H9 (cell line): ENCODE data around the gene ACACA. TPM values are rescaled to one million over a fixed set of nuclear protein-coding genes. Genes with fewer than 3 reads are reported as not detected.

Source experiments
- DNase-seq: peaks from one replicate; pipeline ENCODE4 v3.0.0-alpha.2; 2017
- H2AFZ ChIP-seq: one replicate; pipeline ENCODE4 v1.6.1; 2013; ENCODE audit warnings: mild to moderate bottlenecking, low read length, control low read depth, moderate library complexity
- H2AK5ac ChIP-seq: 2 replicates; pipeline ENCODE4 v1.6.1; 2013; ENCODE audit warnings: low read length, control low read depth, mixed read lengths; ENCODE audit not compliant: insufficient read length
- H2BK120ac ChIP-seq: one replicate; pipeline ENCODE4 v1.6.1; 2013; ENCODE audit warnings: low read depth, mild to moderate bottlenecking, low read length, control low read depth, inconsistent platforms; ENCODE audit not compliant: poor library complexity, severe bottlenecking
- H2BK12ac ChIP-seq: 2 replicates; pipeline ENCODE4 v1.6.1; 2013; ENCODE audit warnings: low read length, control low read depth, mixed read lengths, low read depth; ENCODE audit not compliant: insufficient read length
- H2BK15ac ChIP-seq: 2 replicates; pipeline ENCODE4 v1.6.1; 2013; ENCODE audit warnings: low read depth, low read length, control low read depth
- H2BK20ac ChIP-seq: one replicate; pipeline ENCODE4 v1.6.1; 2013; ENCODE audit warnings: low read depth, mild to moderate bottlenecking, low read length, control low read depth, inconsistent platforms; ENCODE audit not compliant: poor library complexity, severe bottlenecking
- H2BK5ac ChIP-seq: 2 replicates; pipeline ENCODE4 v1.6.1; 2013; ENCODE audit warnings: low read length, control low read depth, mixed read lengths; ENCODE audit not compliant: insufficient read length
- H3K14ac ChIP-seq: 2 replicates; pipeline ENCODE4 v1.6.1; 2013; ENCODE audit warnings: low read length, control low read depth; ENCODE audit not compliant: insufficient read depth
- H3K18ac ChIP-seq: 2 replicates; pipeline ENCODE4 v1.6.1; 2013; ENCODE audit warnings: low read depth, mild to moderate bottlenecking, mixed read lengths, low read length, control low read depth; ENCODE audit not compliant: insufficient read length
- H3K23ac ChIP-seq: 2 replicates; pipeline ENCODE4 v1.6.1; 2013; ENCODE audit warnings: low read length, control low read depth, mixed read lengths, low read depth; ENCODE audit not compliant: insufficient read length
- H3K23me2 ChIP-seq: 2 replicates; pipeline ENCODE4 v1.6.1; 2013; ENCODE audit warnings: low read depth, mild to moderate bottlenecking, mixed read lengths, low read length, control low read depth; ENCODE audit not compliant: insufficient read length, poor library complexity, severe bottlenecking
- H3K27ac ChIP-seq: 2 replicates; pipeline ENCODE4 v1.5.1; 2013; ENCODE audit warnings: low read length, control low read depth, mixed read lengths, low read depth; ENCODE audit not compliant: insufficient read length
- H3K27me3 ChIP-seq: 2 replicates; pipeline ENCODE4 v1.6.1; 2013; ENCODE audit warnings: low read length, control low read depth, inconsistent platforms; ENCODE audit not compliant: insufficient read depth
- H3K4ac ChIP-seq: 2 replicates; pipeline ENCODE4 v1.6.1; 2013; ENCODE audit warnings: low read depth, mild to moderate bottlenecking, control low read depth, inconsistent platforms, low read length, moderate library complexity
- H3K4me1 ChIP-seq: 2 replicates; pipeline ENCODE4 v1.6.1; 2013; ENCODE audit warnings: low read length, control low read depth, inconsistent platforms; ENCODE audit not compliant: insufficient read depth
- H3K4me2 ChIP-seq: 2 replicates; pipeline ENCODE4 v1.6.1; 2013; ENCODE audit warnings: low read length, control low read depth, mixed read lengths; ENCODE audit not compliant: insufficient read length, insufficient read depth
- H3K56ac ChIP-seq: 2 replicates; pipeline ENCODE4 v1.6.1; 2013; ENCODE audit warnings: low read depth, mild to moderate bottlenecking, mixed read lengths, low read length, control low read depth; ENCODE audit not compliant: insufficient read length
- H3K79me1 ChIP-seq: 2 replicates; pipeline ENCODE4 v1.6.1; 2013; ENCODE audit warnings: low read depth, mild to moderate bottlenecking, moderate library complexity, low read length, control low read depth, inconsistent platforms; ENCODE audit not compliant: insufficient read depth, poor library complexity, severe bottlenecking
- H3K79me2 ChIP-seq: 2 replicates; pipeline ENCODE4 v1.6.1; 2013; ENCODE audit warnings: low read length, control low read depth, inconsistent platforms; ENCODE audit not compliant: insufficient read depth
- H3K9ac ChIP-seq: 2 replicates; pipeline ENCODE4 v1.6.1; 2013; ENCODE audit warnings: low read length, control low read depth, mixed read lengths; ENCODE audit not compliant: insufficient read length; ENCODE audit errors: extremely low read depth
- H3K9me3 ChIP-seq: one replicate; pipeline ENCODE4 v1.6.1; 2013; ENCODE audit warnings: low read depth, low read length, inconsistent platforms; ENCODE audit not compliant: control insufficient read depth
- H3T11ph ChIP-seq: one replicate; pipeline ENCODE4 v1.6.1; 2013; ENCODE audit warnings: mild to moderate bottlenecking, low read length, control low read depth, inconsistent platforms
- H4K20me1 ChIP-seq: one replicate; pipeline ENCODE4 v1.6.1; 2013; ENCODE audit not compliant: control insufficient read depth, insufficient read length, insufficient read depth
- H4K5ac ChIP-seq: 2 replicates; pipeline ENCODE4 v1.6.1; 2013; ENCODE audit warnings: low read depth, mild to moderate bottlenecking, mixed read lengths, low read length, control low read depth; ENCODE audit not compliant: insufficient read length
- H4K8ac ChIP-seq: replicated peaks from 2 replicates; pipeline ENCODE4 v1.6.1; 2013; ENCODE audit warnings: low read length, control low read depth, mixed read lengths, low read depth; ENCODE audit not compliant: insufficient read length
- H4K91ac ChIP-seq: 2 replicates; pipeline ENCODE4 v1.6.1; 2013; ENCODE audit warnings: low read depth, mild to moderate bottlenecking, moderate library complexity, mixed read lengths, low read length, control low read depth; ENCODE audit not compliant: insufficient read length
- H3K27ac Mint-ChIP-seq, 3 experiments: 2 replicates in 2 of 3; 3 replicates in 1 of 3; pipeline ENCODE4 v1.8.0; 2020 to 2021; ENCODE audit warnings: mixed read lengths in 3 of 3, mild to moderate bottlenecking in 1 of 3, moderate library complexity in 1 of 3
- H3K27me3 Mint-ChIP-seq: 2 replicates; pipeline ENCODE4 v1.8.0; 2021; ENCODE audit warnings: low read depth, mild to moderate bottlenecking, moderate library complexity, mixed read lengths
- H3K36me3 Mint-ChIP-seq, 3 experiments: 2 replicates in 2 of 3; 3 replicates in 1 of 3; pipeline ENCODE4 v1.8.0; 2020 to 2021; ENCODE audit warnings: low read depth in 3 of 3, mixed read lengths in 3 of 3; ENCODE audit not compliant: insufficient read depth in 1 of 3
- H3K4me1 Mint-ChIP-seq, 2 experiments: 2 replicates each; pipeline ENCODE4 v1.8.0; 2020; ENCODE audit warnings: mixed read lengths in 2 of 2
- H3K4me3 Mint-ChIP-seq, 2 experiments: 2 replicates in 1 of 2; 3 replicates in 1 of 2; pipeline ENCODE4 v1.8.0; 2020 to 2021; ENCODE audit warnings: mild to moderate bottlenecking in 2 of 2, mixed read lengths in 2 of 2, moderate library complexity in 1 of 2
- H3K9me3 Mint-ChIP-seq, 2 experiments: 2 replicates in 1 of 2; 3 replicates in 1 of 2; pipeline ENCODE4 v1.8.0; 2020; ENCODE audit warnings: mild to moderate bottlenecking in 2 of 2, mixed read lengths in 2 of 2, moderate library complexity in 1 of 2
- CTCF ChIP-seq: fragments of 200-600 bp; sonication (generic); conservative IDR thresholded peaks from 3 replicates; pipeline ENCODE4 v1.8.0; 2021; ENCODE audit warnings: antibody characterized with exemption, mild to moderate bottlenecking
- WGBS: extraction: QIAGEN DNeasy Blood & Tissue Kit; methylation state at CpG from one replicate; pipeline ENCODE4 v1.1.7; 2013; ENCODE audit warnings: missing lambda C conversion rate, low lambda C conversion rate, mixed read lengths; ENCODE audit not compliant: insufficient read length; ENCODE audit errors: extremely low coverage; 5-methylcytosine and 5-hydroxymethylcytosine counted together
- total RNA-seq: library from RNA; stranded (reverse); gene quantifications from 2 replicates; pipeline ENCODE4 v1.2.1, GENCODE V29; 2021

The ACACA gene
- total RNA-seq, 1 experiment from 2014 or later: 135 TPM

DNA sequence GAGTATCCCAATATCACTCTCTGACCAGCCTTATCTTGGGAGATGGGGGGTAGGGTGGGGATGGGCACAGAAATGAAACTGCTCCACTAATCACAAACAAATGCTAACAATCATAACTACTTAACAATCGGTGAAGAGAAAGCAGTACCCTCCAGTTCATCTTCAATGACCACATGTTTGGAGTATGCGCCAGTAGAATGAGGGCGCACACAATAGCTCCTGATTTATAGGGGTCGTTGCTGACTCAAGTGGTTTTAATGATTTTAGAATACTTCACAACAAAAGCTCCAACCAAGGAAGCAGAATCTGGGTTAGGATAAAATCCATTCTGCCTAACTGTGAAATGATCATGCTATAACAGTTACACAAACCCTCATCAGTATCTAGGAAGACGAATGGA lies 273.5 kb downstream of the ACACA start:
- H3K18ac ChIP-seq: no peak overlapping the region
- H2AFZ ChIP-seq: no peak overlapping the region
- no peaks in the 10 kb centered on the region for H4K20me1 ChIP-seq
- H2BK12ac ChIP-seq: no peak overlapping the region
- H3K4ac ChIP-seq: no peak overlapping the region
- H3K79me1 ChIP-seq: no peaks in the 10 kb centered on the region
- H2BK20ac ChIP-seq: no peak overlapping the region
- whole genome bisulfite sequencing: no CpG with 5 or more reads among the region's 5 CpGs
- H3K23me2 ChIP-seq: no peaks in the 10 kb centered on the region
- H3K27ac Mint-ChIP-seq: no peak overlapping the region
- H3K27ac ChIP-seq: no peak overlapping the region
- H2BK15ac ChIP-seq: no peak overlapping the region
- H3K27me3 Mint-ChIP-seq: no peaks in the 10 kb centered on the region; the same call in 1 of the 2 replicates
- peaks cover 68 to 69% of the 10 kb centered on the region in 2 experiments for H3K4me1 Mint-ChIP-seq
- no peaks in the 10 kb centered on the region for H3K79me2 ChIP-seq
- no peak overlapping the region for H4K8ac ChIP-seq
- H2AK5ac ChIP-seq: no peak overlapping the region
- no peak overlapping the region for H3K4me2 ChIP-seq
- H3K9ac ChIP-seq: no peak overlapping the region
- no peak overlapping the region for H4K91ac ChIP-seq
- peaks cover 7 to 31% (median 23%) of the 10 kb centered on the region in 3 experiments; a peak in 6 of 7 replicates for H3K36me3 Mint-ChIP-seq
- no peak overlapping the region for H3K4me3 Mint-ChIP-seq
- H3K23ac ChIP-seq: no peak overlapping the region
- no peaks in the 10 kb centered on the region for H3K27me3 ChIP-seq
- no peak overlapping the region for H2BK5ac ChIP-seq
- H3K14ac ChIP-seq: no peak overlapping the region
- no peak overlapping the region for H3K56ac ChIP-seq
- TF ChIP-seq CTCF: no peak
- H3K9me3 Mint-ChIP-seq: no peaks in the 10 kb centered on the region
- H3K4me1 ChIP-seq: no peaks in the 10 kb centered on the region
- DNase-seq: no peak
- no peak overlapping the region for H4K5ac ChIP-seq
- H3T11ph ChIP-seq: no peak overlapping the region
- H2BK120ac ChIP-seq: no peak overlapping the region
- no peaks in the 10 kb centered on the region for H3K9me3 ChIP-seq
